WI38 (cell line): Measurements from ENCODE around the gene SH3TC1.

Experiments used
- H3K4me3 ChIP-seq: 2 replicates; pipeline ENCODE4 v1.5.1; 2011; ENCODE audit warnings: low read depth, mild to moderate bottlenecking, control low read depth, low read length
- CTCF ChIP-seq: IDR thresholded peaks from 2 replicates; pipeline ENCODE4 v1.5.1; 2012; ENCODE audit warnings: low read depth, mild to moderate bottlenecking, control low read depth, low read length

The SH3TC1 gene

GRCh38 chr4:8276358-8277240 lies 77.5 kb downstream of the SH3TC1 start:
- no peak for TF ChIP-seq CTCF
- no peak overlapping the region for H3K4me3 ChIP-seq

- no peak overlapping the region for H3K4me3 ChIP-seq
- no peak for TF ChIP-seq CTCF
Observed at GRCh38 chr4:8277356-8278008, 78.4 kb downstream of the SH3TC1 start.

GRCh38 chr4:8278009-8278395 lies 78.9 kb downstream of the SH3TC1 start:
- no peak overlapping the region for H3K4me3 ChIP-seq
- no peak for TF ChIP-seq CTCF

GRCh38 chr4:8278421-8279287 lies 79.6 kb downstream of the SH3TC1 start:
- no peak overlapping the region for H3K4me3 ChIP-seq
- TF ChIP-seq CTCF = no peak

- H3K4me3 ChIP-seq = no peak overlapping the region
- TF ChIP-seq CTCF = no peak
Observed at GRCh38 chr4:8279321-8280157, 80.4 kb downstream of the SH3TC1 start.

GRCh38 chr4:8280158-8280875 lies 81.2 kb downstream of the SH3TC1 start:
- no peak for TF ChIP-seq CTCF
- no peak overlapping the region for H3K4me3 ChIP-seq
